OCI-LY1 (cell line): ENCODE measurements around the gene FHOD3.

Experiments used
- EZH2 ChIP-seq: fragments of 200-600 bp; sonication (generic), shearing (Covaris generic); IDR thresholded peaks from 2 replicates; pipeline ENCODE4 v1.8.0; 2017; ENCODE audit warnings: borderline replicate concordance, mixed run types, mild to moderate bottlenecking, antibody characterized with exemption, low read length, moderate library complexity, mixed read lengths
- TF ChIP-seq, protein P1 (sequence below): fragments of 200-600 bp; sonication (generic), shearing (Covaris generic); IDR thresholded peaks from 2 replicates; pipeline ENCODE4 v1.5.1; 2017; ENCODE audit warnings: mild to moderate bottlenecking, antibody characterized with exemption, low read length, moderate library complexity, mixed read lengths

DNA sequence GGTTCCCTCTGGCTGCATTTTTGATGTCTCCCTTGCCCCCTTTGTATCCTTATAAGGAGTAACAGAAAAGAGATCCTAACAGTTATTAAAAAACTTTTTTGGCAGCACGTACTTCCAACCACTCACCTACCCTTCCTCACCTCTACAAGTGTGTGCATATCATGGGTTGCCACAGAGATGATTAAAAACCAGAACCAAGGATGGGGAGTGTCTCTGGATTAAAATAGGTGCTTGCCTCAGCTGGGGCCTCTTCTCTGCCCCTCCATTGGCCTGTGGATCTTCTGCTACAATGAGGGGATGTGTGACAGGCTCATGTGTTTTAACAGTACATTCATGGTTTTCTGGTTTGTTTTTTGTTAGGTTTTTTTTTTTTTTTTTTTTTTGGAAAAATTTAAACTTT is 160.8 kb downstream of the FHOD3 start:
- TF ChIP-seq, protein P1, sequence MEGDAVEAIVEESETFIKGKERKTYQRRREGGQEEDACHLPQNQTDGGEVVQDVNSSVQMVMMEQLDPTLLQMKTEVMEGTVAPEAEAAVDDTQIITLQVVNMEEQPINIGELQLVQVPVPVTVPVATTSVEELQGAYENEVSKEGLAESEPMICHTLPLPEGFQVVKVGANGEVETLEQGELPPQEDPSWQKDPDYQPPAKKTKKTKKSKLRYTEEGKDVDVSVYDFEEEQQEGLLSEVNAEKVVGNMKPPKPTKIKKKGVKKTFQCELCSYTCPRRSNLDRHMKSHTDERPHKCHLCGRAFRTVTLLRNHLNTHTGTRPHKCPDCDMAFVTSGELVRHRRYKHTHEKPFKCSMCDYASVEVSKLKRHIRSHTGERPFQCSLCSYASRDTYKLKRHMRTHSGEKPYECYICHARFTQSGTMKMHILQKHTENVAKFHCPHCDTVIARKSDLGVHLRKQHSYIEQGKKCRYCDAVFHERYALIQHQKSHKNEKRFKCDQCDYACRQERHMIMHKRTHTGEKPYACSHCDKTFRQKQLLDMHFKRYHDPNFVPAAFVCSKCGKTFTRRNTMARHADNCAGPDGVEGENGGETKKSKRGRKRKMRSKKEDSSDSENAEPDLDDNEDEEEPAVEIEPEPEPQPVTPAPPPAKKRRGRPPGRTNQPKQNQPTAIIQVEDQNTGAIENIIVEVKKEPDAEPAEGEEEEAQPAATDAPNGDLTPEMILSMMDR: no peak
- TF ChIP-seq EZH2: no peak
